SH-SY5Y (cell line): ENCODE measurements around the gene SLC12A1.

Experiments
- GATA2 ChIP-seq: IDR thresholded peaks from 2 replicates; pipeline ENCODE4 v1.6.1; 2011; ENCODE audit warnings: mild to moderate bottlenecking, low read depth, low read length
- GATA3 ChIP-seq: IDR thresholded peaks from 2 replicates; pipeline ENCODE4 v1.6.1; 2011; ENCODE audit warnings: low read depth, mild to moderate bottlenecking, low read length, moderate library complexity

The SLC12A1 gene

DNA sequence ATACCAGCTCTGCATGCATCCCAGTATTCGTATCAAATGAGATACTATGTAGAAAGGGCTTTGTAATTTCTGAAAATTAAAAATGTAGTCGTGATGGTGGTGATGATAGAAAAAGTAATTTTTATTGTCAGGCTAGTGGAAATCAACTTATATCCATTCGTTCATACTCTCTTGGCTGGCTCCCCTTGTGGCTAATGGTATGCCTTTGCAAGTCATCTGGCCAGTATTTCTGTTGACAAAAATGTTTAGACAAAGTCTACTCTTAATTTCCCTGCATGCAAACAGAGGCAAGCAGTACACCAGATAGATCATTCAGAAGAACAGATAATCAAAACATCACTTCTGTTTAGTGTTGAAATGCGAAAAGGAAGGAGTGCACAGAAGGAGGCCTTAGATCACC, 75.6 kb downstream of the SLC12A1 start:
- TF ChIP-seq GATA2 (no peak), GATA3 (no peak)

- no peak for TF ChIP-seq GATA2
- TF ChIP-seq GATA3 = no peak
Observed at GRCh38 chr15:48282216-48282615, 76.1 kb downstream of the SLC12A1 start.

DNA sequence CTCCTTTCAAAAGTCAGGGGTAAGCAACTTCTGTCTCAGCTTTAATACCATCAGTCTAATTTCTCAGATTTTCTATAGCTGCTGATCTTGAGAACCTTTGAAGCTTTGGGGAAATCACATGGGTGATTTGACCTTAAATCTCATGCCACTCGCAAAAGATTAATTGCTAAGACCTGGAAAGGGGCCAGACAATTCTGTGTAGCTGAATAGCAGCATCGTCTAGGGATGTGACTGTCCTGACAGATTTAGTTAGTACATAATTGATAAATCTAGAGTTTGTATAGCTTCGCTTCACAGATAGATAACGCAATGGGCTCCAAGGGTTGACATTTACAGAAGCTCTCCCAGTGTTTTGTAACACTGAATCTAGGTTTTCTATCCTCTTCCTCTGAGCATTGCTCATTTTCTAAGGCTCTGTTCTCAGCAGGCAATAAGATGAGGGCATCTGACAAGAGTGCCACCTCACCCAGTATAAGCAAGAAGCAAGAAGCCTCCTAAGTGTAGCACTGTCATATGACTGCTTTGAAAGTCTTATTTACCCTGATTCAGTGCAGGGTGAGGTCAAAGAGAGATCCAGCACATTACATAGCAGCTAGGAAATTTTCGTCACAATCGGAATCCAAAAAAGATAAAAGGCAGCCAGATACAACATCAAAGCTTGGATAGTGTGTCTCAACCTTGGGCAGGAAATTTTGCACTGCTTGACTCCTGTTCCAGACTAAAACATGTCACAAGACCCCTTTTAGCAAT, 77.5 kb downstream of the SLC12A1 start:
- TF ChIP-seq GATA2 = no peak
- TF ChIP-seq GATA3 = no peak

- TF ChIP-seq GATA2 (no peak), GATA3 (no peak)
Observed at GRCh38 chr15:48285329-48286214, 79.5 kb downstream of the SLC12A1 start.

DNA sequence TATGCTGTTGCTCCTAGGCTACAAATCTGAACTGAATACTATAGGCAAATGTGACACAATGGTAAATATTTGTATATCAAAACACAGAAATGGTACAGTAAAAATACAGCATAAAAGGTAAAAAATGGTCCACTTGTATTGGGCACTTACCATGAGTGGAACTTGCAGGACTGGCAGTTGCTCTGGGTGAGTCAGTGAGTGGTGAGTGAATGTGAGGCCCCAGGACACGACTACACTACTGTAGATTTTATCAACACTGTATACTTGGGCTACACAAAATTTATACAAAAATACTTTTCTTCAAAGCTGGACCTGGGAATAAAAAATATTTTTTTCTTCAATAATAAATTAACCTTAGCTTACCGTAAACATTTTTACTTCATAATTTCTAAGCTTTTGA, 83.5 kb downstream of the SLC12A1 start:
- no peak for TF ChIP-seq GATA2
- no peak for TF ChIP-seq GATA3

GRCh38 chr15:48292458-48292857, 86.4 kb downstream of the SLC12A1 start:
- TF ChIP-seq GATA2 (no peak), GATA3 (no peak)

DNA sequence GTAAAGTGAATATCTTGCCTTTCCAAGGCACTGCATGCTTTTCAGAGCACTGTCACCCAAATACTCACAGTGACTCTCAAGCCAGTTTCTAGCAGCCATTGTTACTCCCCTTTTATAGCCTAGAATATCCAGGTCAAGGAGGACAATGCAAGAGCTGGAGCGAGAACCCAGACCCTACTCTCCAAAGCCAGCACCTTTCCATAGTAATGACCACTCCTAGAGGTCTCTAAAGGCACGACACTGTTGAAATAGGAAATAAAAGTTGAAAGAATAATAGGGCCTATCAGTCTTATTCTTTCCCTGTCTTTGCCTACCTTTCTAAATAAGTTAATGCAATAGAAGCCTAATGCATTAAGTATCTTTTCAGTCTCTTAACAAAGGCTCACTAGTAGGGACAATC, 91.6 kb downstream of the SLC12A1 start:
- TF ChIP-seq GATA2 (no peak), GATA3 (no peak)

GRCh38 chr15:48298914-48299313, 92.8 kb downstream of the SLC12A1 start:
- no peak for TF ChIP-seq GATA3
- no peak for TF ChIP-seq GATA2

GRCh38 chr15:48300038-48300437, 93.9 kb downstream of the SLC12A1 start:
- TF ChIP-seq GATA3 (no peak), GATA2 (no peak)

GRCh38 chr15:48304398-48304797, 98.3 kb downstream of the SLC12A1 start:
- TF ChIP-seq GATA2 = no peak
- TF ChIP-seq GATA3 = no peak

GRCh38 chr15:48306639-48307038, 100.5 kb downstream of the SLC12A1 start:
- no peak for TF ChIP-seq GATA3
- TF ChIP-seq GATA2 = no peak

DNA sequence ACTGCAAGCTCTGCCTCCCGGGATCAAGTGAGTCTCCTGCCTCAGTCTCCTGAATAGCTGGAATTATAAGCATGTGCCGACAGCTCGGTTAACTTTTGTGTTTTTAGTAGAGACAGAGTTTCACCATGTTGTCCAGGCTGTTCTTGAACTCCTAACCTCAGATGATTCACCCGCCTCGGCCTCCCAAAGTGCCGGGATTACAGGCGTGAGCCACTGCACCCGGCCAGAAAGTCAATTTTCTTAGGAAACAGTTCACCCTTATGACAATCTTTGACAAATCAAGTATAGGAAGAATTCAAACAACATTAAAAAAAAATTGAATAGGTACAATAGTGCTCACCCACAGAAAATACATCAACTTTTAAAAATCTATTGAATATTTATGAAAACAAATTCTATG, 101.5 kb downstream of the SLC12A1 start:
- TF ChIP-seq GATA3 (no peak), GATA2 (no peak)

- TF ChIP-seq GATA3 = no peak
- TF ChIP-seq GATA2 = no peak
Observed at GRCh38 chr15:48309740-48310139, 103.6 kb downstream of the SLC12A1 start.

DNA sequence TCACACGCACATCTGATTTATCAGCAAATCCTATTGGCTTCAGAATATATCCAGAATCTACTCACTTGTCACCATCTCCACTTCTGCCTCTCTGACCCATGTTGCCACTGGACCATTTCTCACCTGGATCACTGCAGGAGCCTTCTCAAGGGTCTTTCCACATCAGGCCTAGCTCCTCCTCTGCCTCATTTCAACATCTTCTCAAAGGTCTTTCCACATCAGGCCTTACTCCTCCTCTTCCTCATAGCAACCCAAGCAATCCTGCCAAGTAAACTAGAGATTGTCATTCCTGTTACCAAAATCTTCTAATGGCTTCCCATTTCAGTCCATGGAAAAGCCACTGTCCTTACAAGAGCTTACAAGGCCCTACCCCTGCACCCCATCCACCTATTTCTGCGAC, 107.1 kb downstream of the SLC12A1 start:
- TF ChIP-seq GATA3 = no peak
- TF ChIP-seq GATA2 = no peak

DNA sequence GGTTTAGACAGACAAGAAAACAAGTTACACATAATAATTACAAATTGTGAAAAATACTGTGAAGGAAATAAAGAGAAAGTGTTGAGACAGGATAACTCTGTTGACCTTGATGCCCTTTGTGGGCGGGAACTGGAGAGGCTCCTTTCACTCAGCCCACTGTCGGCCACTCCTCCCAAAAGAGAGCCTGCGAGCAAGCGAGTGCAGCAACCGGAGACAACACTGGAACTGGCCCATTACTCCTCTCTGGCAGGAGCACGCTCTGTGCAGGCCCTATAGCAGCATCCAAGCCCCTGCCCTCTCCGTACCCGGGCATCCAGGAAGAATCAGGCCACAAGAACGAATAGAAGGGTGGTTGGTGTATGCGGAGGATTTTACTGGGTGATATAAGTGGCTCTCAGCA, 108.9 kb downstream of the SLC12A1 start:
- no peak for TF ChIP-seq GATA2
- TF ChIP-seq GATA3 = no peak
